Skin of body (tissue), 2 donors: Measurements from ENCODE around the gene DUS2. TPM values are rescaled to one million over a fixed set of nuclear protein-coding genes. Genes with fewer than 3 reads are reported as not detected.
"Not testable (repeated sequence)": the region's sequence is repeated elsewhere in the genome, so short reads cannot be mapped to it uniquely, and the experiment has no call there.

Experiments
- DNase-seq: peaks from one replicate; lab custom pipeline; 2025; lab: John Stamatoyannopoulos, UW
- total RNA-seq: library from RNA; depleted of rRNA; stranded (reverse); fragments of >200 nt; gene quantifications from one replicate; pipeline ENCODE4 v1.2.3, GENCODE V29; 2014

DUS2 gene
- total RNA-seq, 1 donor from 2014 or later = 11.0 TPM

DNA sequence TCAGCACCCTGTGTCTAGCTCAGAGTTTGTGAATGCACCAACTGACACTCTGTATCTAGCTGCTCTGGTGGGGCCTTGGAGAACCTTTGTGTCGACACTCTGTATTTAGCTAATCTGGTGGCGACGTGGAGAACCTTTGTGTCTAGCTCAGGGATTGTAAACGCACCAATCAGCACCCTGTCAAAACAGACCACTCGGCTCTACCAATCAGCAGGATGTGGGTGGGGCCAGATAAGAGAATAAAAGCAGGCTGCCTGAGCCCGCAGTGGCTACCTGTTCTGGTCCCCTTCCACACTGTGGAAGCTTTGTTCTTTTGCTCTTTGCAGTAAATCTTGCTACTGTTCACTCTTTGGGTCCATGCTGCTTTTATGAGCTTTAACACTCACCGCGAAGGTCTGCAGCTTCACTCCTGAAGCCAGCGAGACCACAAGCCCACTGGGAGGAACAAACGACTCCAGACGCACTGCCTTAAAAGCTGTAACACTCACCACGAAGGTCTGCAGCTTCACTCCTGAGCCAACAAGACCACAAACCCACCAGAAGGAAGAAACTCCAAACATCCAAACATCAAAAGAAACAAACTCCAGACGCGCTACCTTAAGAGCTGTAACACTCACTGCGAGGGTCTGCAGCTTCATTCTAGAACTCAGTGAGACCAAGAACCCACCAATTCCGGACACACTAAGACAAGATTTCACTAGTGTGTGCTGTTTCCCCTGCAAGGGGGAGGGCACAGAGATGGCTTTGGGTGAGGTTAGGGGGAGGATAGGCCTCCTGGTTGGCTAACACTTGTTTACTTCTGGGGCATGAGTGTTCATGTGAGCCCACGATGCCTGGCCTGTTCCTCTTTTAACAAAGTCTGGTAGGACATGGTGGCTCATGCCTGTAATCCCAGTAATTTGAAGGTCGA lies 24.1 kb upstream of the DUS2 start, which contains the start of gene DPEP2:
Gene DPEP2 (minus strand): TSS at position 706 of the 910 bp plus-strand sequence. CDS start 6,272 bp downstream, outside the sequence.
- not testable (repeated sequence) for DNase-seq

DNA sequence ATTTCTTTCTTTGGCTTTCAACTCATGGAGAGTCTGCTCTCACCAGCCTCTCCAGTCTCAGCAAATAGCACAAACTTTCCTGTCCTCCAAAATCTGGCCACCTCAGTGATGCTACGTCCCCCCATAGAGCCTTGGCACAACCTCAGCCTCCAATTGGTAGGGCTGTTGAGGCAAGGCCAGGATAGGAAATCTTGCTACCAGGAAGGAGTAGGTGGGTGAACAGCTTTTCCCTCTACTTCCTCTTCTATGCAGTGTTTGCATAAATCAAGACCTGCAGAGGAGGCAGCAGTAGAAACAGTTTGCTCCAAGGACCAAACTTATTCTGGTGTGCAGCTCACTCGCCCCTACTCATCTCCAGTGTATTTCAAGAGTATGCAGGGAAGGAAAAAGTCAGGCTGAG lies 23.1 kb upstream of the DUS2 start:
- DNase-seq = no peak

DNA sequence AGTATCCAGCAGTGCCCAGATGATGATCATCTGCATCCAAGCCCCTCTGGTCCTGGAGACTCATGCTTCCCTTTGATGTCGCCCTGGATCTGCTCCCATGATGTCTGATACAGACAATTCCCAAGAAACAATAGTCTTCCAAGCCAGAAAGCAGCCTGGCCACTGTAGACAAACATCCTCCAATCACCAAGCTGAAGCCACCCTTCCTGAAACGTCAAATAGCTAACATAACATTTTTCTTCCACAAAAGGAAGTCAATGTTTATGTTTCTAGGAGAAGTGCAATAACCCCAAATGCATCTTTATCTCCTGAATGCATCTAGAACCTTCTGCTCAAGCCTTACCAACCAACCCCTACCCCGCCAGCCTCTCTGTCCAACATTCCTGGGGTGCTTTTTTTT lies 22.6 kb upstream of the DUS2 start:
- DNase-seq = no peak

DNA sequence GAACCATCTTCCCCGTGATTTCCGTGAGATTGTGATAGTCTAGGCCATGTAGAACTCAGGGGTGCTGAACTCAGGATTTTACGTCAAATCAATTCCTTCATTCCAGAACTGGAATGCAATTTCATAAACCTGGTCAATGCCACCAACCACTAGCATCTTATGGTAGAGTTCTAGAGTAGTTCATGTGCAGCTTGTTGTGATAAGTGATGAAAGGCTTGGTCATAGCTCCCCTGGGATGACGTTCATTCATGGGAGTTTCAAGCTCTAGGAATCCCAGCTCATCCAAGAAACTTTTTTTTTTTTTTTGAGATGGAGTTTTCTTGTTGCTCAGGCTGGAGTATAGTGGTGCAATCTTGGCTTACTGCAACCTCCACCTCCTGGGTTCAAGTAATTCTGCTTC lies 20.1 kb upstream of the DUS2 start:
- DNase-seq = no peak

DNA sequence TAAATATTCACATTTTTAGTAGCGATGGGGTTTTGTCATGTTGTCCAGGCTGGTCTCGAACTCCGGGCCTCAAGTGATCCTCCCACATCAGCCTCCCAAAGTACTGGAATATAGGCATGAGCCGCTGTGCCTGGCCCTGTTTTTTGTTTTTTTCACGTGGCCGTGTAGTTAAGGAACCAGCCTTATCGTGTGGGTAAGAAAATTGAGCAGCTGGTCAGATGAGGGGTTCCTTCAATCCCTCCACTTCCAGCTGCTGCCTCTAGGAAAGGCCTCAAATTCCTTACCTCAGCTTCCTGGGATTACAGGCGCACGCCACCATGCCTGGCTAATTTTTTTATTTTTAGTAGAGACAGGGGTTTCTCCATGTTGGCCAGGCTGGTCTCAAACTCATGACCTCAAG lies 17.9 kb upstream of the DUS2 start:
- DNase-seq = no peak

DNA sequence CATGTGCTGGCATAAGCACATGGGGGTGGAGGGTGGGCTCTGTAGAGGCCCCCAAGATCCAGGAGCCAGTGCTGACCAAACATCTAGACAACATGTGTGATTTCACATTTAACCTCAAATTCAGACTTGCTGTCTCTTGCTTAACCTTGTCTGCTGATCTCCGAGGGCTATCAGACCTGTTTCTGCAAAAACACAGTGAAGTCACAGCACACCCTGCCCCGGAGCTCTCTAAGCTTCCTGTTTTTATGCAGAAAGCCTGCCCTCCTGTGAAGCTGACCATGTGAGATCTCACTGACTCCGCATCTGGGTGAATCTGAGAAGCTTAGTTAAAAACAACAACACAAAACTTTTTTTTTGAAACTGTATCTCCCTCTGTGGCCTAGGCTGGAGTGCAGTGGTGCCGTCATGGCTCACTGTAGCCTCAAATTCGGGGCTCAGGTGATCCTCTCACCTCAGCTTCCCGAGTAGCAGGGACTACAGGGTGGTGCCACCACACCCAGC lies 17.2 kb upstream of the DUS2 start:
- DNase-seq = no peak

DNA sequence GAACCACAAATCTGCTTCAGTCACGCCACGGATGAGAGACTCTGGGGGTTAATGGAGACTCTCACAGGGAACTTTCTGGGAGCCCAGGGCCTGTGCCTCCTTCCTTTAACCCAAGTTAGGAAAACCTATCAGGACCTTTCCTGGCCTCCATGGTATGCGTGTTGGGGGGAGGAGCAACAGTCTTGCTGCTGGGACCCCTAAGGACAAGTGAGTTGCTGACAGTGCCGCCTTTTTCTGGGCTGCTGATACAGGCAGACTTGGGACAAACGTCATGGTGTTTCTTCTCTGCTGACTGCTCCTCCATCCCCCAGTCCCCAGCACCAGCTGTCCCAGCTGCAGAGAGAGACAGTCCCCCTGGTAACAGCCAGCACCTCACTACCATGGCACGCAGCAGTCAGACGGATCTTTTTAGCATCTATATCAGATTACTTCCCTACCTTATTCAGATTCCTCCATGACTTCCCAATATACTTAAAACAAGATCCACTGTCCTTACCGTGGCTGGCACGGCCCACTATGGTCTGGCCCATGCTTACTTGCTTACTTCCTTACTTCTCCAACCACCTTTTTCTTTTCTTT lies 13.8 kb upstream of the DUS2 start:
- DNase-seq = no peak

DNA sequence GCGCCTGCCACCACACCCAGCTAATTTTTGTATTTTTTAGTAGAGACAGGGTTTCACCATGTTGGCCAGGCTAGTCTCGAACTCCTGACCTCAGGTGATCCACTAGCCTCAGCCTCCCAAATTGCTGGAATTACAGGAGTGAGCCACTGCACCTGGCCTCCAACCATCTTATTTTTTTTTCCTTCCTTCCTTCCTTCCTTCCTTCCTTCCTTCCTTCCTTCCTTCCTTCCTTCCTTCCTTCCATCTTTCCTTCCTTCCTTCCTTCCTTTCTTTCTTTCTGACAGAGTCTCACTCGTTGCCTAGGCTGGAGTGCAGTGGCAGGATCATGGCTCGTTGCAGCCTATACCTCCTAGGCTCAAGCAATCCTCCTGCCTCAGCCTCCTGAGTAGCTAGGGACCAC lies 13.2 kb upstream of the DUS2 start:
- DNase-seq = not testable (repeated sequence)

DNA sequence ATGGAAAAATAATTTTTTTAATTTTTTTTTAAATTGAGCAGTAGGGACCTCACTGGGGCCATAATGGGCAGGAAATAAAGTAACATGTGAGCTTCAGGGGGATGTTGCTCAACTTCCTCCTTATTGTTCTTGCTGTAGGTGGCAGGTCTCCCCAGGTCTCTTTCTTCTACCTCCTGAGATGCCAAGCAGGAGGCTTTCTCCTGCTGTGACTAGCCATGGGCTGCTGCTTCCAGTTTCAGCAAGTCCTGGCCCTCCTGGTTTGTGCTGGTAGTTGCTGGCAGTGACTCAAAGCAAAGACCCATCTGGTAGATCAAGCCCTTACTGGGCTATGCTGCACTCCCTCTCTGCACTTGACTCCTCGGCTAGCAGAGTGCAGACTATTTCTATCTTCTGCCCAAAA lies 9.6 kb upstream of the DUS2 start:
- no peak for DNase-seq

DNA sequence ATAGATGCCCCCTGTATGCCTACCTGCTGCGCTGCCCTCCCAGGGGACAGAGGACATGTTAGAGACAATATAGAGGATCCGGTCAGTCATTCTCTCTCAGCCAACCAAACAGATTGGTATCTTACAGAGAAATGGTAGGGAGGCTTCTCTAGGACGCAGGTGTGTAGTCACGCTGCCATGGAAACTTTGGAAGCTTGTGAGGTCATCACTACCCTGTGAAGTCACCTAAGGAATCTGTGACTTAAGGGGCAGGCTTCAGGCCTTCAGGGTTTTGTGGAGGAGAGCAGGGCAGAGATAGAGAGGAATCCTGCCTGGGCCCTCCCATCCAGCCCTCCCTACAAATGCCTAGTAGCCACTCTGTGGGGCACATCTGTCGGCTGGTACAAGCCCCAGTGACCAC lies 7.4 kb upstream of the DUS2 start, which contains the start of gene DPEP2NB:
Gene DPEP2NB (minus strand): TSS at position 231 of the 400 bp plus-strand sequence. CDS start 141 bp downstream, at position 90.
- no peak for DNase-seq

DNA sequence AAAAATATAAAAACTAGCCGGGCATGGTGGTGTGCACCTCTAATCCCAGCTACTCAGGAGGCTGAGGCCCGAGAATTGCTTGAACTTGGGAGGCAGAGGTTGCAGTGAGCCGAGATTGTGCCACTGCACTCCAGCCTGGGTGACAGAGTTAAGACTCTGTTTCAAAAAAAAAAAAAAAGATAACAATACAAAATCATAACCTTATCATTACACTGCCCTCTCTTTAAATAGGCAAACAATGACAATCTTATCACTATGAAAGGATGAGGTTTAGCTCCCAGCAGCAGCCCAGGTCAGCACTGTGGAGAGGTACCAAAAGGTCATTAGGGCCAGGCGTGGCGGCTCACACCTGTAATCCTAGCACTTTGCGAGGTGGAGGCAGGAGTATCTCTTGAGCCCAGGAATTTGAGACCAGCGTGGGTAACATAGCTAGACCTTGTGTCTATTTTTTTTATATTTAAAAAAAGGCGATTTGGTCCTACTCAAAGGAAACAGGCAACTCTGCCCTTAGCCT lies 3.9 kb upstream of the DUS2 start:
- DNase-seq = no peak

DNA sequence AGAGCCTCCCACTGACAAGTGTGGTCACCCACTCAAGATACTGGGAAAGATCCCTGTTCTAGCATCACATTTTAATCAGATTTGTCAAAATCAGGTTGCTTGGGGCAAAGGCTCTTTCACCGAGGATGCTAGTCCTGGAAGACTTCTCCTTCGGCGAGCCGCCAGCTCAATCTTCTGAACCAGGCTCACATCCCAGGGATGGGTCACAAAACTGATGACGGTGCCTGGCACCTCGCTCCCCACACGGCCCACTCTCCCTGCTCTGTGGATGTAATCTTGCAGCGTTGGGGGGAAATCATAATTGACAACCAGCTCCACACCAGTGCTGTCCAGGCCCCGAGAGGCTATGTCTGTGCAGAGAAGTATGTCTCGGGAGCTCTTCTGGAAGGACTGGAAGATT lies 1.6 kb upstream of the DUS2 start:
- DNase-seq = no peak

DNA sequence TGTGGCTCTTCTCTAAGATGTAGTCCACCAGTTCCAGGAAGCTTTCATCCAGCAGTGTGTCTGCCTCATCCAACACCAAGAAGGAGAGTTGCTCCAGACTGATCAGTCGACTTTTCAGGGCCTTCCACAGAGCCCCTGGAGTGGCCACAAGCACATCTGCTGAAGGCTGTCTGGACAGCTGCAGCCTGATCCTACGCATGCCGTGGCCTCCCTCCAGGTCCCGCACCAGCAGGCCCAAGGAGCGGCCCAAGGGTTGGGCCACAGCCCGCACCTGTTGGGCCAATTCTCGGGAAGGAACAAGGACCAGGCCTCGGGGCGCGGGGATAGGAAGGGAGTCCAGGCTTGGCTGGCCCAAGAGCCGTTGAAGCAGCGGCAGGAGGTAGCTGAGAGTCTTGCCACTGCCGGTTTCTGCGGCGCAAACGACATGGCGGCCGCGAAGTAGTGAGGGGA lies 781 bp upstream of the DUS2 start:
- DNase-seq = no peak

DNA sequence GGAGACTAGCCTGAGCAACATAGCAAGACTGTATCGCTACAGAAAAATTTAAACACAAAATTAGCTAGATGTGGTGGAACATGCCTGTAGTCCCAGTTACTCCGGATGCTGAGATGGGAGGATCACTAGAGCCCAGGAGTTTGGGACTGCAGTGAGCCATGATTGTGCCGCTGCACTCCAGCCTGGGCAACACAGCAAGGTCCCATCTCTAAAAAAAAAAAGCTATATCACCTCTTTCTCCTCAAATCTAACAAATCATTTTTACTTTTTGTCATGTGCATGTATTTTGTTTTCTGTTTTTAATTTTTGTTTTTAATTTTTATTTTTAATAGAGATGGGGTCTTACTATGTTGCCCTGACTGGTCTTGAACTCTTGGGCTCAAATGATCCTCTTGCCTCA lies 5.9 kb downstream of the DUS2 start:
- DNase-seq = no peak

DNA sequence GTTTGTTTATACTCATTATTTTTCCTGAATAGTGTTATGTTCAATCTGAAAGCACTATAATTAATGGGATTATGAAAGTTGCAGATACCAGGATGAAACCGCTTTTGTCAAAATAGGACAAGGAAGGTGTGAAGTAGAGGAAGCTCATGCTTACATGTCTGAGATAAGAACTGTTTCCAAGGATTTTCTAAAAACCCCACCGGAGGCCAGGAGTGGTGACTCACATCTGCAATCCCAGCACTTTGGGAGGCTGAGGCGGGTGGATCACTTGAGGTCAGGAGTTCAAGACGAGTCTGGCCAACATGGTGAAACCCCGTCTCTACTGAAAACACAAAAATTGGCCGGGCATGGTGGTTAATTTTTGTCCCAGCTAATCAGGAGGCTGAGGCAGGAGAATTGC lies 7.0 kb downstream of the DUS2 start:
- not testable (repeated sequence) for DNase-seq

DNA sequence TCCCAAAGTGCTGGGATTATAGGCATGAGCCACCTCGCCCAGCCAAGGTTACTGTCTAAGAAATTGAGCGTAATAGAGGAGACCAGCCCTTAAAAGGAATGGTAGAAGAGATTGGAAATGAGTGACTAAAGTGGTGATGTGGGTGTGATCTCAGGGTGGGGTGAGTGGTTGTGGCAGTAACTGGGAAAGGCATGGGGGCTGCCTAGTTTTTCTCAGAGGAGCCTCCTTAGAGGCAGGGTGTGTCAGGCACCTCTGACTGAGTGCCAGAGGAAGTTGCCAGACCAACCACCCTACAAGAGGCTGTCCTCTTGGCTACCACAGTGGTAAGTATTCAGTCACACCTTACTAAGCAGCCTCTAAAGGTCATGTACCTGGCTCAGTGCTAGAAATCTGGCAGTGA lies 8.9 kb downstream of the DUS2 start:
- DNase-seq = no peak

DNA sequence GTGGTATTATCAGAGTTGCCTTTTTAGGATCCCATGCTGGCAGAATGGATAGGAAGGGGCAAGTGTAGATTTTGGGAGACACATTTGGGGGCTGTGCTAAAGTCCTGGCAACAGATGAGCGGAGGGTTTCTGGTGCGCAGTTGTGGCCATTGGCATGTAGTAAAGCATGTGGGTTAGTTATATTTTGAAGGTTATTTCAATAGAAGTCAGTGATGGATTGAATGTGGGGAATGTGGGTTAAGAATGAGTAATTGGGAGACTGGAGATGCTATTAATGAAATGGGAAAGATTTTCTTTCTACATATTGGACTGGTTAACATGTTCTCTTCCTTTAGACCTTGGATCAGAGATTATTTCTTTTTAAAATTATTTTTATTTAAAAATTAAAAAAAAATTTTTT lies 10.0 kb downstream of the DUS2 start:
- DNase-seq = no peak

DNA sequence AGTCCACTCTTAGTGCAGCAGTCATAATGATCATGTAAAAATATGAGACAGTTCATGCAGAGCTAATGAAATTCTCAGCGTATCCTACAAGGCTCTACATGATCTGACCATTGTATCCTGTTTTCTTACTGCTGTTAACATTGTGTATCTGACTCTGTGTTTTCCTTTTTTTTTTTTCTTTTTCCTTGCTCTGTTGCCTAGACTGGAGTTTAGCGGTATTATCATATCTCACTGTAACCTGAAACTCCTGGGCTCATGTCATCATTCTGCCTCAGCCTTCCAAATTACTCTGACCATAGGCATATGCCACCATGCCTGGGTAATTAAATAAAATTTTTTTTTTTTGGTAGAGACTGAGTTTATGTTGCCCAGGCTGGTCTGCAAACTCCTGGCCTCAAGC lies 12.1 kb downstream of the DUS2 start:
- no peak for DNase-seq

DNA sequence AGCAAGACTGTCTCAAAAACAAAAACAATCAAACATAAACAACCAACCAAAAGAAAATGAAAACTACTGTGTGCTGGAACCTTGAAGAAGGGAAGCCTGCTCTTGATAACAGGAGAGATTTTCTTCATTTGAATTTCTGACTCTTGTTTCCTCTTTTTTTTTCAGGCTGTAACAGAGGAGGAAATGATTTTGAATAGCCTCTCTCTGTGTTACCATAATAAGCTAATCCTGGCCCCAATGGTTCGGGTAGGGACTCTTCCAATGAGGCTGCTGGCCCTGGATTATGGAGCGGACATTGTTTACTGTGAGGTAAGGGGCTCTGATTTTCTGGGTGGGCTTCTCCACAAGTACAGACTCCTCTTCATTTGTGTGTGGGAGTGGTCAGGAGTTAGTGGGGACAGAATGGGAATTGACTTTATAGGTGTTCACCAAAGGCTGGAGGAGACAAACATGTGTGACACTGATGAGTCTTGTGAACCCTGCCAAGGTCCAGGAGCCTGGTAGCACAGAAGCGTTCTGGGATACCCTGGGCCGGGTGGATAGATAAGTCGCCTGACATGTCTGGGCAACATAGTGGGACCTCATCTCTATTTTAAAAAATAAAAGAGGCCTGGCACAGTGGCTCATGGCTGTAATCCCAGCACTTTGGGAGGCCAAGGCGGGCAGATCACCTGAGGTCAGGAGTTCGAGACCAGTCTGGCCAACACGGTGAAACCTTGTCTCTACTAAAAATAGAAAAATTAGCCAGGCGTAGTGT lies 14.9 kb downstream of the DUS2 start:
- no peak for DNase-seq

DNA sequence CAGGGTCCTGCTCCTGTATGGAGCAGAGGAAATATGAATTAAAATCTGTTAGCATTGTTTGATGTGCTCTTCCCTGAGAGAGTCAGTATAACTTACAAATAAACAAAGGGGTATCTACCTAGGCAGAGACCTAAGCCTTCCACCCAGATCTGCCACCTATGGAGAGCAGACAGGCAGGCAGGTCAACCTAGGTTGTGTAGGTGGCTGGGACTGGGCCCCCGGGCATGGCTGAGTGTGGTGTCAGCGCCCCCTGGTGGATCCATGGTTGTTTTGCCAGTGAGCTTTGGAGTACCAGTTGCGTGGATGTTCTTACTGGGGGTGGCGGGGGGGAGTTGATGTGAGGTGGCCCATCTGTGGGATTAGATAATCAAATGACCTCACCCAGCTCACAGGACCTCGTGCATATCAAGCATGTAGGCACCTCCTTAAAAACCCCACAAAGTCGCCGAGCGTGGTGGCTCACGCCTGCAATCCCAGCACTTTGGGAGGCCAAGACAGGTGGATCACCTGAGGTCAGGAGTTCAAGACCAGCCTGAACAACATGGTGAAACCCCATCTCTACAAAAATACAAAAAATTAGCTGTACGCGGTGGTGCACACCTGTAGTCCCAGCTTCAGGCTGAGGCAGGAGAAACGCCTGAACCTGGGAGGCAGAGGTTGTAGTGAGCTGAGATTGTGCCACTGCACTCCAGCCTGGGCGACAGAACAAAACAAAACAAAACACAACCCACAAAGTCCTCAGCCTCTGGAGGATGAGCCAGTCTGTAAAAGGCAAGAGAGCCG lies 17.6 kb downstream of the DUS2 start:
- DNase-seq = no peak

DNA sequence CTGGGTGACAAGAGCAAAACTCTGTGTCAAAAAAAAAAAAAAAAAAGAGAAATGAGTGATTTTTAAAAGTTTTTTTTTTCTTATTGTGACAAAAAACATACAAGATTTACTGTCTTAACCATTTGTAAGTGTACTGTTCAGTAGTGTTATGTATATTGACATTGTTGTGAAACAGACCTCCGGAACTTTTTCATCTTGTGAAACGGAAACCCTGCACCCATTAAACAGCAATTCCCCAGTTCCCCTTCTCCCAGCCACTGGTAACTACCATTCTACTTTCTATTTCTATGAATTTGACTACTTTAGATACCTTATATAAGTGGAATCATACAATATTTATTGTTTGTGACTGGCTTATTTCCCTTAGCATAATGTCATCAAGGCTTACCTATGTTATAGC lies 18.7 kb downstream of the DUS2 start:
- DNase-seq = no peak
